Left ventricle myocardium inferior (tissue), 1 donor: ENCODE measurements around the gene OPCML. TPM values are rescaled to one million over a fixed set of nuclear protein-coding genes. Genes with fewer than 3 reads are reported as not detected.

Source experiments
- DNase-seq: peaks from one replicate; pipeline ENCODE4 v3.0.0-alpha.2; 2020
- H3K27ac ChIP-seq: fragments of 200-600 bp; replicated peaks from 2 replicates; pipeline ENCODE4 v1.8.0; 2021
- H3K27me3 ChIP-seq: fragments of 200-600 bp; 2 replicates; pipeline ENCODE4 v1.8.0; 2021; ENCODE audit warnings: low read depth
- H3K36me3 ChIP-seq: fragments of 200-600 bp; 2 replicates; pipeline ENCODE4 v1.8.0; 2021
- H3K4me1 ChIP-seq: fragments of 200-600 bp; 2 replicates; pipeline ENCODE4 v1.8.0; 2021
- H3K4me3 ChIP-seq: fragments of 200-600 bp; 2 replicates; pipeline ENCODE4 v1.8.0; 2021; ENCODE audit warnings: mild to moderate bottlenecking, moderate library complexity
- H3K9me3 ChIP-seq: fragments of 200-600 bp; replicated peaks from 2 replicates; pipeline ENCODE4 v1.8.0; 2021
- CTCF ChIP-seq: fragments of 200-600 bp; IDR thresholded peaks from 2 replicates; pipeline ENCODE4 v1.8.0; 2021; ENCODE audit warnings: antibody characterized with exemption, mild to moderate bottlenecking, borderline replicate concordance
- intact Hi-C: fragments of 100-400 bp; cut with micrococcal nuclease; formaldehyde crosslinking; loops from one replicate; pipeline ENCODE4 v1.11.0; 2022
- total RNA-seq: library from RNA; stranded (reverse); fragmentation: NEBNext Ultra II Directional; extraction: Animal tissue kit (Norgen Biotek cat#: 25700); gene quantifications from one replicate; pipeline ENCODE4 v1.2.1, GENCODE V29; 2021
- donor health status: DM: no; HTN: yes; CAD: no; lungs with severe emphysema.

OPCML gene
- total RNA-seq, 1 donor from 2014 or later = 0.63 TPM

GRCh38 chr11:133049244-133050019 lies 482.9 kb downstream of the OPCML start:
- no peak for DNase-seq
- Histone ChIP-seq H3K4me1 (peaks cover 10% of the 10 kb centered on the region), H3K4me3 (no peak overlapping the region), H3K36me3 (no peaks in the 10 kb centered on the region), H3K9me3 (no peaks in the 10 kb centered on the region), H3K27ac (no peak overlapping the region), H3K27me3 (peaks cover 66% of the 10 kb centered on the region)
- intact Hi-C loops = no loop called here
- TF ChIP-seq CTCF = no peak

GRCh38 chr11:133048270-133048669 lies 484.0 kb downstream of the OPCML start:
- DNase-seq = no peak
- H3K27me3 ChIP-seq = peaks cover 77% of the 10 kb centered on the region

GRCh38 chr11:133047771-133048115 lies 484.6 kb downstream of the OPCML start:
- no peaks in the 10 kb centered on the region for H3K9me3 ChIP-seq
- intact Hi-C loops = no loop called here
- no peak for TF ChIP-seq CTCF
- H3K36me3 ChIP-seq = no peaks in the 10 kb centered on the region
- peaks cover 6% of the 10 kb centered on the region for H3K4me1 ChIP-seq
- no peak overlapping the region for H3K27ac ChIP-seq
- H3K4me3 ChIP-seq = no peak overlapping the region
- no peak for DNase-seq
- peaks cover 83% of the 10 kb centered on the region for H3K27me3 ChIP-seq

More at GRCh38 chr11:133048270-133048669, 484.0 kb downstream of the OPCML start:
- H3K4me1 ChIP-seq = peaks cover 10% of the 10 kb centered on the region
- intact Hi-C loops = no loop called here
- TF ChIP-seq CTCF = no peak
- no peaks in the 10 kb centered on the region for H3K36me3 ChIP-seq
- H3K9me3 ChIP-seq = no peaks in the 10 kb centered on the region
- H3K27ac ChIP-seq = no peak overlapping the region
- H3K4me3 ChIP-seq = no peak overlapping the region

GRCh38 chr11:133047036-133047770 lies 485.1 kb downstream of the OPCML start:
- intact Hi-C loops = no loop called here
- Histone ChIP-seq H3K9me3 (no peaks in the 10 kb centered on the region), H3K4me1 (peaks cover under 1% of the 10 kb centered on the region), H3K4me3 (no peak overlapping the region), H3K36me3 (no peaks in the 10 kb centered on the region), H3K27me3 (peaks cover 88% of the 10 kb centered on the region), H3K27ac (no peak overlapping the region)
- no peak for DNase-seq
- no peak for TF ChIP-seq CTCF

GRCh38 chr11:133046252-133046651 lies 486.0 kb downstream of the OPCML start:
- H3K27me3 ChIP-seq = peaks cover 97% of the 10 kb centered on the region
- no peaks in the 10 kb centered on the region for H3K36me3 ChIP-seq
- no peak overlapping the region for H3K4me3 ChIP-seq
- intact Hi-C loops = no loop called here
- no peaks in the 10 kb centered on the region for H3K9me3 ChIP-seq
- no peaks in the 10 kb centered on the region for H3K4me1 ChIP-seq
- TF ChIP-seq CTCF = no peak
- H3K27ac ChIP-seq = no peak overlapping the region
- no peak for DNase-seq
